Measurements from ENCODE around the gene BORCS8.
"Not testable (repeated sequence)": the region's sequence is repeated elsewhere in the genome, so short reads cannot be mapped to it uniquely, and the experiment has no call there.

BORCS8 gene

DNA sequence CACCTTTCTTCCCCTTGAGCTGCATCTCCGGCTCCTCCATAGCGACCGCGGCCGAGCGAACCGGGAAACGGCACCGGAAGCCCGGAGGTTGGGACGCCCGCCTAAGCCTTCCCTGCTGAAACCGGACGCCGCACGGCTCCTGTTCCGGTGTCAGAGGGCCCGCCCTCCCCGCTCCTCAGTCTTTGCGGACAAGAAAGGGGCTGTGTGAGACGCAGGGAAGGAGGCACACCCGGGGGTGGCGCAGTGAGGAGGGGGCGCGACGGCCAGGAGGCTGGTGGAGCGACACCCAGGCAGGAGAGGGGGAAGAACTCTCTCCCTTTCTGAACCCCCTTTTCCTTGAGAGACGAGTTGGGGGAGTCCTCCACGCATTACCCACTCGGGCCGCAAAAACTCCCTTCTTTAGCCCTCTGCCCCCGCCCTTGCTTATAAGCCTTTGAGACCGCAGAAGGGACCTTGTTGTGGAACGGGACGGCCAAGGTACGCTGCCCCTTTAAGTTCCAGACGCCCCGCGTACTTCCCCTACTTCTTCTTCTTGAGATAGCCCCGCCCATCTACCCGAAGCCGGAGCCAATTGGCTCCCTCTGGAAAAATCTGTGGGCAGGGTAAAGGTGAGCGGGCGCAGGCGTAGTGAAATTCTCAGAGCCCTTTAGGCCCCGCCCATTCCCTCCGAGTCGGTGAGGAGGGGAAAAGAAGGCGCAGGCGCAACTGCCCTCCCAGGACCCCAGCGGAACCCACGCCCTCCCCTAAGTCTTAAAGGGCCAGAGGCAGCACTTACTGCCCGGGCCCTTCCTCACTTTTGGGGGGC, at the start of gene BORCS8, which contains the start of gene RFXANK:
BORCS8 (minus strand) TSS at position 75 of the 805 bp plus-strand sequence; CDS start at position 40, 35 bp downstream.
RFXANK (plus strand) TSS at position 181 of the 805 bp plus-strand sequence. CDS start 1,689 bp downstream, outside the sequence.
- peak; percentile 97 for FAIRE-seq

DNA sequence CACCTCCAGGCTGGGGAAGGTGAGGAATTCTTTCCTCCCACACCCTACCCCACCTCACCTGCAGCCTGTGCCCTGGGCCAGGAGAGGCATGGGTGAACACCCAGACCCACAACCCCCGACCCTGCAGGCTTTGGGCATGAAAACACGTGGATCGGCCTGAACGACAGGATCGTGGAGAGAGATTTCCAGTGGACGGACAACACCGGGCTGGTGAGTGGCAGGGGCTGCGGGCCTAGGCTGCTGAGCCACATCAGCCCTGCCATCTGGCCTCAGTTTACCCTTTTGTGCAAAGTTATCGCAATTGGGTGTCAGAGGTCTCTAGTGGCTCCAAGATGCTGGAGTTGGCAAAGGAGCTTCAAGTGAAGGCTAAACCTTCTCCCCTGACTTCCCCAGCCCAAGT, 48.5 kb upstream of the BORCS8 start:
- no peak for FAIRE-seq

DNA sequence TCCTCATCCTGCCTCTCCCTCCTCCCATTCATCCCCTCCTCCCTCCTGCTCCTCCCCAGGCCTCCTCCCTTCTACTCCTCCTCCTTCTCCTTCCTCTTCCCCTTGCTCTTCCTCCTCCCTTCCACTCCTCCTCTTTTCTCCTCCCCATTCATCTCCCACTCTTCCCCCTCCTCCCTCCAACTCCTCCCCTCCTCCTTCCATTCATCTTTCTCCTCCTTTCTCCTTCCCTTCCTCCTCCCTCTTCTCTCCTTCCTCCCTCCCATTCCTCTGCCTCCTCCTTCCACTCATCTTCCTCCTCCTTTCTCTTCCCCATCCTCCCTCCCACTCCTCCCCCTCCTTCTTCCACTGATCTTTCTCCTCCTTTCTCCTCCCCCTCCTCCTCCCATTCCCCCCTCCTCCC, 47.7 kb upstream of the BORCS8 start:
- FAIRE-seq, result no peak

DNA sequence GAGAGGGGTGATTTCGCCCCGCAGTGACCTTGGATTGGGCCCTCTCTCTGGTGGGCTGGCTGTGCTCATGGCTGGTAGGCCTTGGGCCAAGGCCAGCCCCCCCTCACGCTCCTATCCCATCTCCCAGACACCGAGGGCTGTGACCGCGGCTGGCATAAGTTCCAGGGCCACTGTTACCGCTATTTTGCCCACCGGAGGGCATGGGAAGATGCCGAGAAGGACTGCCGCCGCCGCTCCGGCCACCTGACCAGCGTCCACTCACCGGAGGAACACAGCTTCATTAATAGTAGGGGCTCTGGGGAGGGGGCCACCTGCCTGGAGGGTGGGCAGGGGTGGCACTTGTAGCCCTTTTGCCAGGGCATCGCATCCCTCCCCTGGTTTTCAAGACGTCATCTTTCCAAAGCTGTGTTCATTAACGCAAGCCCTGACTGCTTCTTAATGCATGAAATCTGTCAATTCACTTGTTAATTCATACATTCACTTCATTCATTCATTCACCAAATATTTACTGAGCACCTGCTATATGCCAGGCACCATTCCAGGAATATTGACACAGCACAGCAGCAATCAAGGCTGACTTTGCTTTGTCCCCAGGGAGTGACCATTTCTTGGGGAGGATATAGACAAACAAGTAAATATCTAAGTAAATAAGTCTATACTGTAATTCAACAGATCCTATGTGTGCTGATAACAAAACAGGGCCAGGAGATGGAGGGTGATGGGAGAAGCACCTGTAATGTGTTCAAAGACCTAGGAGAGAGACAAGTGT, 46.4 kb upstream of the BORCS8 start:
- no peak for FAIRE-seq

DNA sequence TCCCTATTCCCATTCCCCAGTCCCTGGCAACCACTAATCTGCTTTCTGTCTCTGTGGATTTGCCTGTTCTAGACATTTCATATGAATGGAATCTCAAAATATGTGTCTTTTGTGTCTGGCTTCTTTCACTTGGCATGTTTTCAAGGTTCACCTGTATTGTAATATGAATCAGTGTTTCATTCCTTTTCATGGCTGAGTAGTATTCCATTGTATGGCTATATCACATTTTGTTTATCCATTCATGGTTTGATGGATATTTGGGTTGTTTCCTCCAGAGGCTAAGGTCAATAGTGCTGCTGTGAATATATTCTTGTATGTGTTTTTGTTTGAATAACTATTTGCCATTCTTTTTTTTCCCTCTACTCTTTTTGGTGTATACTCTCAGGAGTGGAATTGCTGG, 44.2 kb upstream of the BORCS8 start:
- no peak for FAIRE-seq

DNA sequence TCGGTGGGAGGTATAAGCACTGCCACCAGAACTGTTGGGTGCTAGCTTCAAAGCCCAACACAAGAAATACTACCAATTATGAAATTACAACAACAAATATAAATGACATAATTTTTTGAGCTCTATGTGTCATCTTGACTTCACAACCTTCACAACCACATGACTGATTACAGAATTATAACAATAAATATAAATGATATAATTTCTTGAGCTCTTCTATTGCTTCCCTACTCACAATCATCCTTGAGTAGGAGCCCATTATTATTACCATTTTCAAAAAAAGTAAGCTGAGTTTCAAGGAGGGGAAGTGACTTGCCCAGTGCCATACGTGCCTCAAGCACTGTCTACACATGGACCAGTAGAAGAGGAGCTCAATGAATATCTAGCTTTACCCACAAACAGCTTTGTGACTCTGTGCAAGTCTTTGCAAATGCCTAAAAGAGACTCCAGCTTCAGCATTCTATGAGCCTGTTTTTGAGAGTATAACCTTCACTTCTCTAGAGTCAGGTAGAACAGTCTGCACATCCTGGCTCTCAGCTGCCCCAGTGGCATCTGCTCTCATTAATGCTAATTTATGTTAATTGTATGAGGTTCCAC, 42.4 kb upstream of the BORCS8 start:
- no peak for FAIRE-seq

DNA sequence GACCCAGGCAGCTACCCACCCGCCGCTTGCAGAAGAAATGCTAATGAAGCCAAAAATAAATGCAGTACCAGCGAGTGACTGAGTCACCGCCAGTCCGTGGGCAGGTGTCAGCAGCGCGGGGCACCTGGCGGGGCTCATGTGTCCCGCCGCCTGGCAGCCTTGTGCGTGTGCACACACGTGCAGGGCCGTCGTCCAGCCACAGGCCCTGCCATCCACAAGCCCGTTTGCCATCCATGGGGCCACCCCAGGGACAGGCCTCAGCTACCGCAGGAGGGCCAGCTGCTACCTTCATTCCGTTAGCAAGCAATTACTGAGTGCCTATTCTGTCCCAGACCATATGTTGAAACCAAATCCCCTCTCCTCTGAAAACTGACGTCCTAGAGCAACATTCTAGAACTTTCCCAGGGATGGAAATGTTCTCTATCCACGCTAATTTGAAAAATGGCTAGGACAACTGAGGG, 40.3 kb upstream of the BORCS8 start:
- FAIRE-seq, result no peak

DNA sequence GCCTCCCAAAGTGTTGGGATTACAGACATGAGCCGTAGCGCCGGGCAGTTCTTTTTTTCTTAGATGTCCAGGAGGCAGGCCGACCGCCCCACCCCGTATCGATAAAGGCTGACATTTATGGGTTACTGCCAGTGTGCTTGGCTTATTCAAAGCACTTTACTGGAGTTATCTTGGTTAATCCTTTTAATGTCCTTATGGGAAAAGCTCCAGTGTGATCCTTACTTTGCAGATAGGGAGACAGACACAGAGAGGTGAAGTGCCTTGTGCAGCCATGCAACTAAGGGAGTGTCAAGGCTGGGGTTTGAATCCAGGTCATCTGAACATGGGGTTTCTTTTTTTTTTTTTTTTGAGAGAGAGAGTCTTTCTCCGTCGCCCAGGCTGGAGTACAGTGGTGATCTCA, 39.0 kb upstream of the BORCS8 start:
- FAIRE-seq, result no peak

DNA sequence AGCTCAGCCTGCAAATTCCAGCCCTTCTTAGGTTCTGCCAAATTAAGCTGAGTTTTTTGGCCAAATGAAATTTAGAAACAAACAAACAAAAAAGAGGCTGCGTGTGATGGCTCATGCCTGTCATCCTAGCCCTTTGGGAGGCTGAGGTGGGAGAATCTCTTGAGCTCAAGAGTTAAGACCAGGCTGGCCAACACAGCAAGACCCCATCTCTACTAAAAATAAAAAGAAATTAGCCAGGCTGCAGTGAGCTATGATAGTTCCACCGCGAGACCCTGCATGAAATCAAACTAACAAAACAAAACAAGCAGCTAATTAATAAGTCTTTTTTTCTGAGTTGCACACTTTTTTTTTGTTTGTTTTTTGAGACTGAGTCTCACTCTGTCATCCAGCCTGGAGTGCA, 37.7 kb upstream of the BORCS8 start:
- no peak for FAIRE-seq

DNA sequence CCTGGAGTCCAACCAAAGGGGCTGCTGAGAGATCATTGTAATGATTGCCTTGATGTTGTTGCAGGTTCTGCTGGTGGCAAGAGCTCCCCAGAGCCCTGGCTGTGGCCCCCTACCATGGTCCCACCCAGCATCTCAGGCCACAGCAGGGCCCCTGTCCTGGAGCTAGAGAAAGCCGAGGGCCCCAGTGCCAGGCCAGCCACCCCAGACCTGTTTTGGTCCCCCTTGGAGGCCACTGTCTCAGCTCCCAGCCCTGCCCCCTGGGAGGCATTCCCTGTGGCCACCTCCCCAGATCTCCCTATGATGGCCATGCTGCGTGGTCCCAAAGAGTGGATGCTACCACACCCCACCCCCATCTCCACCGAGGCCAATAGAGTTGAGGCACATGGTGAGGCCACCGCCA, 35.3 kb upstream of the BORCS8 start:
- no peak for FAIRE-seq

DNA sequence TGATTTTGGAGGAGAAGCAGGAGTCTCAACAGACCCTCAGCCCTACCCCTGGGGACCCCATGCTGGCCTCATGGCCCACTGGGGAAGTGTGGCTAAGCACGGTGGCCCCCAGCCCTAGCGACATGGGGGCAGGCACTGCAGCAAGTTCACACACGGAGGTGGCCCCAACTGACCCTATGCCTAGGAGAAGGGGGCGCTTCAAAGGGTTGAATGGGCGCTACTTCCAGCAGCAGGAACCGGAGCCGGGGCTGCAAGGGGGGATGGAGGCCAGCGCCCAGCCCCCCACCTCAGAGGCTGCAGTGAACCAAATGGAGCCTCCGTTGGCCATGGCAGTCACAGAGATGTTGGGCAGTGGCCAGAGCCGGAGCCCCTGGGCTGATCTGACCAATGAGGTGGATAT, 34.7 kb upstream of the BORCS8 start:
- no peak for FAIRE-seq

DNA sequence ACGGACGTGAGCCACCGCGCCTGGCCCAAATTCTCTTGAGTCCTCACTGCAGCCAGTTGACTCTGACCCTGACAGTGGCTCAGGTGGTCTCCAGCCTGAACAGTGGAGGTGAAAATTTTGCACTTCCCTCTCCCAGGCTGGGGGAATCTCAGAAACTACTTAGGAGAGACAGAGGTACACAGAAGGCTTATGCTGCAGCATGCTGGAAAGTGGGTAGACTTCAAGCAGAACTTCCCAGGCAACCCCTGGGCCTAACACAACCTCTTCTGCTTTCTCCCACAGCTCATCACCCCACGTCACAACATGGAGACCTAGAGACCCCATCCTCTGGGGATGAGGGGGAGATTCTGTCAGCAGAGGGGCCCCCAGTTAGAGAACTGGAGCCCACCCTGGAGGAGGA, 34.3 kb upstream of the BORCS8 start:
- no peak for FAIRE-seq

DNA sequence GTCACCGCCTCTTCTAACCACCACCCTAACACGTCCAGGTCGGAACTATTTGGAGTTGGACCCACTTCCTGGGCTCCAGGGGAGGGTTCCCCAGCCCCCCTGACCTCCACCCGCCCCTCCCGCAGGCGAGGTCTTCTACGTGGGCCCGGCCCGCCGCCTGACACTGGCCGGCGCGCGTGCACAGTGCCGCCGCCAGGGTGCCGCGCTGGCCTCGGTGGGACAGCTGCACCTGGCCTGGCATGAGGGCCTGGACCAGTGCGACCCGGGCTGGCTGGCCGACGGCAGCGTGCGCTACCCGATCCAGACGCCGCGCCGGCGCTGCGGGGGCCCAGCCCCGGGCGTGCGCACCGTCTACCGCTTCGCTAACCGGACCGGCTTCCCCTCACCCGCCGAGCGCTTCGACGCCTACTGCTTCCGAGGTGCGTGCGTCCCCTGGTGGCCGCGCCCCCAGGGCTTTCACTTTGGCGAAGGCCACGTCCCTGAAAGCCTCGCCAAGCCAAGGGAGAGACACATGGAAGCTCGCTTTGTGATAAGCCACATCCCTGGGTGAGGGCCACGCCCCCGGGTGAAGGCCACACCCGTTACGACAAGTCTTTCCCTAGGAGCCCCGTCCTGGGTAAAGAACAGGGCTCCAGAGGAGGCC, 33.0 kb upstream of the BORCS8 start:
- FAIRE-seq, result no peak

DNA sequence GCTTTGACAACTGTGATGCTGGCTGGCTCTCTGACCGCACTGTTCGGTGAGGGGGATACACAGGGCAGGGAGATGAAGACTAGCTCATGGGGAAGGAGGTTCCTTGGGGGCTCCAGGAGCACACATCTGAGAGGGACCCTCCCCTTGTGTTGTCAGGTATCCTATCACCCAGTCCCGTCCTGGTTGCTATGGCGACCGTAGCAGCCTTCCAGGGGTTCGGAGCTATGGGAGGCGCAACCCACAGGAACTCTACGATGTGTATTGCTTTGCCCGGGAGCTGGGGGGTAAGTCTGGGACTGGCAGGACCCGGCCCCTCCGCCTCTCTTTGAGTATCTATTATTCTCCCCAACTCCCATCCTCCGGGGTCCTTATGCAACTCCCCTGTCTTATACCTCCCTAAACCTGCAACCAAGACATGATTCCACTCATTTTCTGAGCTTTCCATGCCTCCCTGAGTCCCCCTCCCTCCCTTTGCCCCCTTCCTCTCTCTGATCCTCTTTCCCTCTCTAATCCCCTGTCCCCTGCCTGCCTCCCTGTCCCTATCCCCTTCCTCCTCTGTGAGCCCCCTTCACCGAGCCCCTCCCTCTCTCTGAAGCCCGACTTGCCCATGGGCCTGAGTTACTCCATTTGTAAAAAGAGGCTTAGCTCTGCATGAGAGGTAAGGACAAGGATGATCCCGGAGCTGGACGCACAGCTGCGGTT, 32.3 kb upstream of the BORCS8 start:
- FAIRE-seq, result no peak

DNA sequence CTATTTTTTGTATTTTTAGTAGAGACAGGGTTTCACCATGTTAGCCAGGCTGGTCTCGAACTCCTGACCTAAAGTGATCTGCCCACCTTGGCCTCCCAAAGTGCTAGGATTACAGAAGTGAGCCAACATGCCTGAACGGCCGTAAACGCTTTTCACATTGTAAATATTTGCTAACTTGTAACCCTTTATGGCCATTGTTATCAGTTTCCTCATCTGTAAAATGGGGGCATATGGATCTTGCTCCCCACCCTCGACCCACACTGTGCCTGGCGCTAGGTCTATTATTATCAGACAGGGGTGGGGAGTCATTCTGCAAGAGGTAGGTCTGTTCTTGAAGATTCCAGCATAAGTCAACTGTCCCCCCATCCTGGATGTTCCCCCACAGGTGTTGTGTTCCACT, 31.7 kb upstream of the BORCS8 start:
- FAIRE-seq, result no peak

DNA sequence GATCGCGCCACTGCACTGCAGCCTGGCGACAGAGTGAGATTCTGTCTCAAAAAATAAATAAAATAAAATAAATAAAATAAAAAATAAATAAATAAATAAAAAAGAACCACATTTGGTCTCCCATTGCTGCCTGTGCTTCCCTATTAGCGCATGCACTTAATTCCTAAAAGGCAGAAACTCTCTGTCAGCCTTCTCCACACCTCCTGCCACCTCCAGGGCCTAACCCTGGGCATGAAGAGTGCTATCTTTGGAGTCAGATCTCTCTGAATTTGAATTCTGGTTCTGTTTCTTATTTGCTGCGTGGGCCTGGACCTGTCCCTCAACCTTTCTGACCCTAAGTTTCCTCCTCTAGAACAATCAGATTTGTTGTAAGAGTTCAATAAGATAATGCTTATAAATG, 31.1 kb upstream of the BORCS8 start:
- FAIRE-seq, result no peak

DNA sequence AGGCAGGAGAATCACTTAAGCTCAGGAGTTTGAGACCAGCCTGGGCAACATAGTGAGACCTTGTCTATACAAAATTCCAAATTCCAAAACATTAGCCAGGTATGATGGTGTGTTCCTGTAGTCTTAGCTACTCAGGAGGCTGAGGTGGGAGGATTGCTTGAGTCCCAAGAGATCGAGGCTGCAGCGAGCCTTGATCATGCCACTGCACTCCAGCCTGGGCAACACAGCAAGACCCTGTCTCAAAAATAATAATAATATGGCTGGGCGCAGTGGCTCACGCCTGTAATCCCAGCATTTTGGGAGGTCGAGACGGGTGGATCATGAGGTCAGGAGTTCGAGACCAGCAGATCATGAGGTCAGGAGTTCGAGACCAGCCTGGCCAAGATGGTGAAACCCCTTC, 29.0 kb upstream of the BORCS8 start:
- FAIRE-seq, result not testable (repeated sequence)

DNA sequence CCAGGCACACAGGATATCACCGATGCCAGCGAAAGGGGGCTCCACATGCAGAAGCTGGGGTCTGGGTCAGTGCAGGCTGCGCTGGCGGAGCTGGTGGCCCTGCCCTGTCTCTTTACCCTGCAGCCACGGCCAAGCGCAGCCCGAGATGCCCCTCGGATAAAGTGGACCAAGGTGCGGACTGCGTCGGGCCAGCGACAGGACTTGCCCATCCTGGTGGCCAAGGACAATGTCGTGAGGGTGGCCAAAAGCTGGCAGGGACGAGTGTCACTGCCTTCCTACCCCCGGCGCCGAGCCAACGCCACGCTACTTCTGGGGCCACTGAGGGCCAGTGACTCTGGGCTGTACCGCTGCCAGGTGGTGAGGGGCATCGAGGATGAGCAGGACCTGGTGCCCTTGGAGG, 27.0 kb upstream of the BORCS8 start:
- FAIRE-seq, result no peak

DNA sequence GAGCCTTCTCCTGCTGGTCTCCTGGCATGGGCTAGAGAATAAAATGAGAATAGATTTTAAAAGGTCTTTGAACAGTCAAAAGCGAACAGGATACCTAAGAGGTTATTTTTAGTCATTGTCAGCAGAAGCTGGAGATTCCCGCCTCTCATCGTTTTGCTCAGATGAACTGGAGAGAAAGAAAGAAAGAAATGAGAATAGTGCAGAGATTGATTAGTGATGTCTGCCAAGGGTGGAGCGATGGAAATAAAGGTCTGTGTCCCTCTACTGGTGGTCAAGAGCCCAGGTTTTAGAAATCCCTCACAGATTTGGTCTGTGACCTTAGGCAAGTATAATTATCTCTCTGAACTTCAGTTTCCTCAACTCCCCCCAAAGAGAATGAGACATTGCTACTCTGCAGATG, 25.1 kb upstream of the BORCS8 start:
- FAIRE-seq, result peak; percentile 29

DNA sequence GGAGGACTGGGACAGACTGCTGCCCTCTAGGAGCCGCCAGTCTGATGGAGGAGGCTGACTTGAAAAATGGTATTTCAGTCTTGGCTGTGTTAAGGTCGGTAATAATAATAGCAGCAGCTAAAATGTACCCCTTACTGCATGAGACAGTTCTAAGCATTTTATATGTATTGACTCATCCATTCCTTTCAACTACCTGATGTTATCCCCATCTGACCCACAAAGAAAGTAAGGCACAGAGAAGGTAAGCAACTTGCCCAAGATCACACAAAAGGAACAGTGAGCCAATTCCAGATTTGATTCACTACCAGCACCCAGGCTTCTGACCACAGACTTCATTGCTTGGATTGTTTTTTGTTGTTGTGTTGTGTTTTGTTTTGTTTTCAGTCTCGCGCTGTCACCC, 23.8 kb upstream of the BORCS8 start:
- FAIRE-seq, result no peak

DNA sequence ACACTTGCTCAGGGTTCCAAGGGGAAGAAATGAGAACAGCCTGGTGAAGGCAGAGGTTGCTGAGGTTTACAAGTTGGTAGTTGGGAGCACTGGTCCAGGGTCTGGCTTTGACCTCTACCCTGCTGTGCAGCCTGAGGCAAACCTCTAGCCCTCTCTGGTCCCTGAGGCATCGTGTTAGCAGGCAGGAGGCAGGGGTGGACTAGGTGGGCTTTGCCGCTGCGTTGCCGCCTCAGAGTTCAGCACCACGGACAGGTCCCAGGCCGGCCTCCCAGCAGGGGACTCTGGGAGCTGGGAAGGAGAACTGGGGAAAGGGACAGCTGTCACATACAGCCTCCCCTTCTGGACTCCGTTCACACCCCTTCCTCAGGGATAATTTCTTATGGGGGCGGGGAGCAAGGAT, 22.9 kb upstream of the BORCS8 start:
- FAIRE-seq, result no peak

DNA sequence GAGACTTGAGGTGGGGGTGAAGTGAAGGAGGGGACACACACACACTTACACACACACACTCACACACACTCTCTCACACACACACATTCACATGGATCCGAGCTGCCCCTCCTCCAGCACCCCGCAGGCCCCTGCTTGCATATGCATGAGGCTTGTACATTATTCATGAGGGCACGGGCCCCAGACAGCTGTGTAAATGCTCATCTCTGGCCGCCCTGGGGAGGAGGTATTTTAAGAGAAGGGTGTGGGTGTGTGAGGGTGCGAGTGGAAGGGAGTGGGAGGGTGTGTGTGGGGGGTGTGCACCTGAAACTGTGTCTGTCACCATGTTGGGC, 22.2 kb upstream of the BORCS8 start:
- no peak for FAIRE-seq
